ACC112 (cell line): ENCODE data around the gene PDE8A.
"Not testable (repeated sequence)": the region's sequence is repeated elsewhere in the genome, so short reads cannot be mapped to it uniquely, and the experiment has no call there.

Experiments
- H2AFZ ChIP-seq: fragments of 200-600 bp; sonication (generic); one replicate; pipeline ENCODE4 v1.6.0; 2017; ENCODE audit warnings: antibody characterized with exemption, low read length; ENCODE audit not compliant: unreplicated experiment
- H3K27ac ChIP-seq: fragments of 200-600 bp; sonication (generic); 2 replicates; pipeline ENCODE4 v1.5.1; 2014; ENCODE audit warnings: low read depth, mild to moderate bottlenecking, antibody characterized with exemption, low read length, moderate library complexity
- H3K27me3 ChIP-seq: fragments of 200-600 bp; sonication (generic); 2 replicates; pipeline ENCODE4 v1.6.1; 2014; ENCODE audit warnings: mild to moderate bottlenecking, antibody characterized with exemption, low read length, moderate library complexity, mixed read lengths; ENCODE audit not compliant: insufficient read depth
- H3K36me3 ChIP-seq: fragments of 200-600 bp; sonication (generic); 2 replicates; pipeline ENCODE4 v1.6.1; 2016; ENCODE audit warnings: mild to moderate bottlenecking, antibody characterized with exemption, low read length, moderate library complexity, mixed read lengths; ENCODE audit not compliant: insufficient read depth
- H3K4me1 ChIP-seq: fragments of 200-600 bp; sonication (generic); one replicate; pipeline ENCODE4 v1.6.1; 2016; ENCODE audit warnings: low read length, mixed read lengths; ENCODE audit not compliant: insufficient read depth, unreplicated experiment, control insufficient read depth
- H3K4me3 ChIP-seq: fragments of 200-600 bp; sonication (generic); 2 replicates; pipeline ENCODE4 v1.5.1; 2014; ENCODE audit warnings: mild to moderate bottlenecking, low read depth, low read length
- H3K79me2 ChIP-seq: fragments of 200-600 bp; sonication (generic); one replicate; pipeline ENCODE4 v1.6.0; 2016; ENCODE audit warnings: low read length; ENCODE audit not compliant: control insufficient read depth, unreplicated experiment, insufficient read depth

The PDE8A gene

DNA sequence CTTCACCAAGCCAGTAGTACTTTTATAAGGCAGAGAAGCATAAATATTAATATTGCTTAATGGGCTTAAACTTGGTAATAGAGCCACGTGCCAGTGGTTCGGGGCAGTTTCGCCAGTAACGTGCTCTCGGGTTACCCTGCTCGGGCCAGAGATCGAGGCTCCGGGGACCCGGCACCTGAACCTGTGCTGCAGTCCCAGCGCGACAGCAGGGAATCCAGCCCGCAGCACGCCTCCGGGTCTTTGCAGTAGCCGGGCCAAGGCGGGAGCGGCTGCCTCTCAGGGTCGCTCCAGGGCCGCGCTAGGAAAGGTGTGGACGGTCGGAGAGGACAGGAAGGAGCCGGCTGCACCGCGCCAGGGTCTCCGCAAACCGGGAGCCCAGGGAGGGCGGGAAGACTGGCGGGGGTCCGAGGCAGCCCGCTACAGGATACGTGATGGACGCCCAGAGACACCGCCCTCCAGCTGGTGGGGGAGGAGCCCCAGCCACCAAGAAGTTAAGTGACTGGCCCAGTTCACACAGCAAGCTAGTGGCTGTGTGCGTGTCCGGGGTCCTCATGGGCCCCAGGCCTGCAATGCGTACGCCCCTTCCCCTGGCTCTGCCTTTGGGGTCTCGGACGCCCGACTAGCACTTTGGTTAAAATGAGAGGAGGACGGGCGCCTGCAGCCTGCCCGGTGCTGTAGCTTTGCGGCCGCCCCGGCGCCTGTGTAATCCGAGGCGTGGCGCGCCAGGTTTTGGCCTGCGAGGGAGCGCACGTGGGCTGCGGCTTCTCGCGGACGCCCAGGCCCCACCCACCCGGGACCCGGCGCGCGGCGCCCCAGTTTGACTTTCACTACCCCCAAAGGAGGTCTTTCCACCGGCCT is 1.2 kb upstream of the PDE8A start:
- Histone ChIP-seq H3K36me3 (no peaks in the 10 kb centered on the region), H3K79me2 (peaks cover 32% of the 10 kb centered on the region), H2AFZ (peak overlapping the region; percentile 88), H3K4me1 (peaks cover 14% of the 10 kb centered on the region), H3K27me3 (no peaks in the 10 kb centered on the region), H3K27ac (peak overlapping the region; percentile 81), H3K4me3 (peak overlapping the region; percentile 97)

DNA sequence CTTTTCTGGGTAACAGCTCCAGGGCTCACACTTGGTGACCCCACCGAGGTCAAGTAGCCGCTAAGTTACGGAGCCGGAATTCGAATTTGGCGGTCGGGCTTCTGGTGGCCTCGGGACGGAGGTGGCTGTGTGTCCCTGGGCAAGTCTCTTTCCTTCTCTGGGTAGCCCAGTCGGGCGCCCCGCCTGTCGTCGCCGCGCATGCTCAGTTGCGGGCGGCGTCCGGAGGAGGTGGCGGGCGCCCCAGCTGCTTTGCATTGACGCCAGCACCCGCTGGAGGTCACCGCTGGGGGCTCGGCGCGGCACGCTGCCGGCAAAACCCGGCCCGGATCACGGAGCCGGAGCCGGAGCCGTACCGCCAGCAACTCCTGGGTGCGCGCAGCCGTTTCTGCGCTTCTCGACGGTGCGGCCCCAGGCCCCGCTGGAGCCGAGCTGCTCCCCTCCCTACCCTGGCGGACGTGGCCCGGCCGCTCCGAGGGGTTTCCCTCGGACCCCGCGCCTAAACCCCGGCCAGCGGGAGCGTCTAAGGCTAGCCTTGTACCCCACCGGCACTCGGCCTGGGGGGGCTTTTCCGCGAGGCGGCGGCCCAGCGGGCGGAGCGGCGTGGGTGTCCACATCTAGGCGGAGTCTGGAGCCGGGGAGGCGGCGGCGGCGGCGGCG is 474 bp upstream of the PDE8A start:
- Histone ChIP-seq H3K27me3 (no peaks in the 10 kb centered on the region), H3K36me3 (no peaks in the 10 kb centered on the region), H3K4me3 (peak overlapping the region; percentile 97), H2AFZ (peak overlapping the region; percentile 96), H3K4me1 (peaks cover 14% of the 10 kb centered on the region), H3K27ac (peak overlapping the region; percentile 81), H3K79me2 (peaks cover 37% of the 10 kb centered on the region)

DNA sequence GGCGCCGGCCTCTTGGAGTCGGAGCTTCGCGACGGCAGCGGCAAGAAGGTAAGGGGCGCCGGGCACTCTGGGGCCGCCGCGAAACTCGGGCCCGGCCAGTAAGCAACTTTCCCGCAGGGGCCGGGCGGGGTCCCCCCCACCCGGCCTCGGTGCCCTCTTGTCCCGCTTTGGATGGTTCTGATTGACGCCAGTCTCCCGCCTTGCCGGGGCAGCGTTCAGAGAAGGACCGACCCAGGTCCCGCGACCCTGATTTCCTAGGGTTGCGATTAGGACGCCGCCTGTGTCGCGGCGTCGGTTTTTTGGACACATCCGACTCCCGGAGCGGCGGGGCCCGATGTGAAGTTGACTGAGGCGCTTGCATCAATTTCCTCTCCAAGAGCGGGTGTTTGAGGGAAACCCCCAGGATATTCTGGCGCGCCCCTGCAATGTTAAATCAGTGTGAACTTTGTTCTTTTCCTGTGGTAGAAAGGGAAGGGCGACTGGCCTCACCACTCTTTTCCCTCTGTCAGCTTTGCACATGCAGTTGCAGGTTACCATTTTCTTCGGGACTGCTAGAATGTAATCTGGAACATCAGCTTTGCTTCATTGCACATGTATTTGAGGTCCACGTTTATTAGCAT is 755 bp downstream of the PDE8A start:
- peak overlapping the region; percentile 71; the same call in 1 of the 2 replicates for H3K27ac ChIP-seq
- H3K4me3 ChIP-seq = peak overlapping the region; percentile 97
- peak overlapping the region; percentile 96 for H2AFZ ChIP-seq
- H3K36me3 ChIP-seq = no peaks in the 10 kb centered on the region
- peaks cover 14% of the 10 kb centered on the region for H3K4me1 ChIP-seq
- H3K79me2 ChIP-seq = peaks cover 42% of the 10 kb centered on the region
- no peaks in the 10 kb centered on the region for H3K27me3 ChIP-seq

- H3K4me1 ChIP-seq = peaks cover 14% of the 10 kb centered on the region
- H3K79me2 ChIP-seq = peaks cover 47% of the 10 kb centered on the region
- H3K36me3 ChIP-seq = no peaks in the 10 kb centered on the region
- H3K27me3 ChIP-seq = no peaks in the 10 kb centered on the region
- H3K27ac ChIP-seq = no peak overlapping the region
- H3K4me3 ChIP-seq = peak overlapping the region; percentile 97
- no peak overlapping the region for H2AFZ ChIP-seq
Observed at GRCh38 chr15:84983294-84983693, 1.6 kb downstream of the PDE8A start.

DNA sequence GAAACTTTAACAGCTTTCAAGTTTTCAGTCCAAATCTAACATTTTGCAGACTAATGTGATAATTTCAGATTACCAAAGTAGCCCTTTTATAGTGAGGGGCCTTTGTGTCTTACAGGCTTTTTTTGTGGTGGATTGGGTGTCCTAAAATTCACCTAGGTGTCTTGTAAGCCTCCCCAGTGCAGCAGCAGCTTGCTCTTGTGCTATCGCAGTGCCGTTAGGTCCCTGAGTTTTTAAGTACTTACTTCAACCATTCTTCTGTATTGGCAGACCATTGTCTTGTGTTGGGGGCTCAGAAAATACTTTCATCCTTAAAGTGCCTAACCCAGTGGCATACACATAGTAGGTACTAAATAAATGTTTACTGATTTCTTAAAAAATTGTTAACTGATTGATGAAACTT is 2.1 kb downstream of the PDE8A start:
- no peaks in the 10 kb centered on the region for H3K36me3 ChIP-seq
- H3K27me3 ChIP-seq = no peaks in the 10 kb centered on the region
- peaks cover 14% of the 10 kb centered on the region for H3K4me1 ChIP-seq
- peak overlapping the region; percentile 97 for H3K4me3 ChIP-seq
- H3K79me2 ChIP-seq = peaks cover 51% of the 10 kb centered on the region
- no peak overlapping the region for H2AFZ ChIP-seq
- no peak overlapping the region for H3K27ac ChIP-seq

DNA sequence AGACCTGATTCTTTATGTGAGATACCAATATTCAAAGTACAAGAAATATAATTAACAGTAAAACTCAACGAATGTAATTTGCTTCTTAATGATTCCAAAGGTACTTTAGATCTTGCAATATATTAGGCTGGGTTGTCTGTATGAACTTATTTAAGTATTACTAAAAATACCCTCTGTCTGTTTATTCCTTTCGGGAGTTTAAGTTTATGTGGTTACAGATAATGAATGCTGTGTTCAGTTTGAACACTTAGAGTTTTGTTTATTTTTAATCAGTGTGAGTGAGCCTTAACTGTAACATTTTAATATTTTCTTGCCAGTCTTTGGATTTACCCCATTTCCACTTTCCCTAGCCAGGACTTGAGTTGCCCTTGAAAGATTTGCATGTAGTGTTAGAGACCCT is 3.5 kb downstream of the PDE8A start:
- Histone ChIP-seq H3K36me3 (no peaks in the 10 kb centered on the region), H3K4me1 (peaks cover 14% of the 10 kb centered on the region), H2AFZ (no peak overlapping the region), H3K27me3 (no peaks in the 10 kb centered on the region), H3K79me2 (peaks cover 65% of the 10 kb centered on the region), H3K27ac (no peak overlapping the region), H3K4me3 (no peak overlapping the region)

- Histone ChIP-seq H3K4me1 (peaks cover 19% of the 10 kb centered on the region), H3K79me2 (peaks cover 77% of the 10 kb centered on the region)
- H3K36me3 ChIP-seq, H3K4me3 ChIP-seq, H2AFZ ChIP-seq, H3K27me3 ChIP-seq, H3K27ac ChIP-seq: not testable (repeated sequence)
Observed at GRCh38 chr15:84987351-84987750, 5.7 kb downstream of the PDE8A start.

GRCh38 chr15:84987949-84988624 is 6.4 kb downstream of the PDE8A start:
- Histone ChIP-seq H3K4me3 (no peak overlapping the region), H3K27me3 (no peaks in the 10 kb centered on the region), H3K36me3 (no peaks in the 10 kb centered on the region), H2AFZ (no peak overlapping the region), H3K79me2 (peaks cover 75% of the 10 kb centered on the region), H3K4me1 (peaks cover 26% of the 10 kb centered on the region), H3K27ac (no peak overlapping the region)

DNA sequence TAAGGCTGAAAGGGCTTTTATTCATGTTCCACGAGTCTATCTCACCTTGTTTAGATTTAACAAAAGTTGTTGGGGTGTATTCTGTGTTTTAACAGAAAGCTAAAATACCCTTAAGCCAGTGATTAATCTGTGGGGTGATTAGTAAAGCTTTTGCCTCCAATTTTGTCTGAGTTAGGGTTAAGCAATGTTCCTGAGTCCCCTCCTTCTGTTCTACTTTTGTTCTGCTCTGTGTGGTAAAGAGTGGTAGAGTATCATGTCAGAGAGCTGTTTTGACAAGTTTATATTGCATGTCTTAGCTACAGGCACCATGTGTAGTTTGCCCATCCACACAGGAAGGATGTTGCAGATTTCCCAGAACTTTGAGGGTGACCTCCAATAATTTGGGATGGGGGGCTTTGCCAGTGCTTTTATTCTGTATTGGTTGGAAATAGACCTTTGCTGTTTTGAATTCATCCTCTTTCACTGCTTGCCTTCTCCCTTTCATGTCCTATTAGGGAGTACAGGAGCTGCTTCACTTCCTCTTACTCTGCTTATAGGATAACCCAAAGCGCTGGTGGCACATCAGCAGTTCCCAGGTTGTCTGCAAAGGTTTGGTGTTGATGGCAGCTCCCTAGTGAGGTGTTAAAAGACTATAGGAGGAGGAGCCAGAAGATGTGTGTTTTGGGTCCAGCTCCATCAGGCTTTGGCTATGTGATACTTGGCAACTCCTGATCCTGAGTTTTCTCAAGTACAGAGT is 7.4 kb downstream of the PDE8A start:
- Histone ChIP-seq H3K27ac (no peak overlapping the region), H3K4me3 (no peak overlapping the region), H2AFZ (no peak overlapping the region), H3K27me3 (no peaks in the 10 kb centered on the region), H3K4me1 (peaks cover 18% of the 10 kb centered on the region), H3K79me2 (peaks cover 68% of the 10 kb centered on the region), H3K36me3 (no peaks in the 10 kb centered on the region)

DNA sequence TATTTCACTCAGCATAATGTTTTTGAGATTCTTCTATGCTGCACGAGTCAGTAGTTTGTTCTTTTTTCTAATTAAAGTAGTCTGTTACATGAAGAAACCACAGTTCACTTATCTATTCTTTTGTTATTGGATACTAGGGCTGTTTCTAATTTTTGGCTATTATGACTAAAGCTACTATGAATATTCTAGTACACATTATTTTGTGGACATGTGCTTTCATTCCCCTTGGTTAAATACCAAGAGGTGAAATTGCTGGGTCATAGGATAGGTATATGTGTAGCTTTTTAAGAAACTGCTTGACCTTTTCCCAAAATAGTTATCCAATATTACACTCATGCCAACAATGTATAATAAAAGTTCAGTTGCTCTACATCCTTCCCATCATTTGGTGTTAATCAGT is 8.9 kb downstream of the PDE8A start:
- no peaks in the 10 kb centered on the region for H3K36me3 ChIP-seq
- no peak overlapping the region for H3K4me3 ChIP-seq
- H2AFZ ChIP-seq = no peak overlapping the region
- H3K79me2 ChIP-seq = peaks cover 65% of the 10 kb centered on the region
- peaks cover 12% of the 10 kb centered on the region for H3K4me1 ChIP-seq
- no peak overlapping the region for H3K27ac ChIP-seq
- H3K27me3 ChIP-seq = no peaks in the 10 kb centered on the region
